GM19193 (cell line): ENCODE results near the gene IL10.

Experiments
- POLR2A ChIP-seq: IDR thresholded peaks from 4 replicates; pipeline ENCODE4 v1.6.1; 2011; ENCODE audit not compliant: insufficient read depth, insufficient read length; ENCODE audit errors: extremely low read depth

IL10 gene

GRCh38 chr1:206734499-206735142 lies 37.7 kb downstream of the IL10 start:
- no peak for TF ChIP-seq POLR2A

DNA sequence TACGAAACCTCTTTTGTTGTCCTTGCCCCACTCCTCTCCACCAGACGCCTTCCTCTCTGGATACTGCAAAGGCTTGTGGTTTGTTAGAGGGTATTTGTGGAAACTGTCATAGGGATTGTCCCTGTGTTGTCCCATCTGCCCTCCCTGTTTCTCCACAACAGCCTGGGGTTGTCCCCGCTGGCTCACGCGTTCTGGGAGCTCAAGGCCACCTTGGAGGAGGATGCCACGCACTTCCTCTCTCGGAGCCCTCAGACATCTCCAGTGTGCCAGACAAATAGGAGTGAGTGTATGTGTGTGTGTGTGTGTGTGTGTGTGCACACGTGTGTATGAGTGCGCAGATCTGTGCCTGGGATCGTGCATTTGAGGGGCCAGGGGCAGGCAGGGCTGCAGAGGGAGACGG lies 39.3 kb downstream of the IL10 start:
- TF ChIP-seq POLR2A = no peak

DNA sequence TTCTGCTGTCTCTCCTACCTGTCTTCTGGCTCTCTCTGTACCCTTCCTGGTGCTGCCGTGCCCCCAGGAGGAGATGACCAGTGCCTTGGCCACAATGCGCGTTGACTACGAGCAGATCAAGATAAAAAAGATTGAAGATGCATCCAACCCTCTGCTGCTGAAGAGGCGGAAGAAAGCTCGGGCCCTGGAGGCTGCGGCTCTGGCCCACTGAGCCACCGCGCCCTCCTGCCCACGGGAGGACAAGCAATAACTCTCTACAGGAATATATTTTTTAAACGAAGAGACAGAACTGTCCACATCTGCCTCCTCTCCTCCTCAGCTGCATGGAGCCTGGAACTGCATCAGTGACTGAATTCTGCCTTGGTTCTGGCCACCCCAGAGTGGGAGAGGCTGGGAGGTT lies 39.8 kb downstream of the IL10 start:
- no peak for TF ChIP-seq POLR2A

GRCh38 chr1:206729507-206729906 lies 42.8 kb downstream of the IL10 start:
- TF ChIP-seq POLR2A = no peak

DNA sequence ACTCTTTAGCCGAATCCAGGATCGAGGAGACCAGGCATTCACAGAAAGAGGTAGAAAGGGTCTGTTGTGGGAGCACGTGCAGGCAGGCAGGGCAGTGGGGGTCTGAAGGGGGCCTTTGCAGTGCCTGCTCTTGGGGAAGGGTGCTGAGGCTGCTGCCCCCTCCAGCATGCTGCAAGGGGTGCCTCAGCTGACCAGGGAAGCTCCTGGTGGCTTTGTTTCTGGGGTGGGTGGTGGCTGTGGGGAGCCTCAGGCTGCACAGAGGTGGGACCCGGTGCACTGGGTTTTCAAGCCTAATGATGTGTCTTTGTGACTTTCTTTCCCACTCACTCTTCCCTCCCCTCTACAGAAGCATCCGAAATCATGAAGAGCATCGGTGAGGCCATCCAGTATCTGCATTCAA lies 43.2 kb downstream of the IL10 start:
- no peak for TF ChIP-seq POLR2A

DNA sequence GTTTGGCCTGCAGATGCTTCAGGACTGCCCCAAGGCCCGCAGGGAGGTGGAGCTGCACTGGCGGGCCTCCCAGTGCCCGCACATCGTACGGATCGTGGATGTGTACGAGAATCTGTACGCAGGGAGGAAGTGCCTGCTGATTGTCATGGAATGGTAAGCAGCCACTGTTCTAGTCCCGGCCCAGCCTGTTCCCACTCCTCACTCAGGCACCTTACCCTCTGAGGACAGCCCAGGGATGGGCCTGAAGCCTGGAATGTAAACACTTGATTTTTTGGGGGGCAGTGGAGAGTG lies 43.7 kb downstream of the IL10 start:
- no peak for TF ChIP-seq POLR2A

- no peak for TF ChIP-seq POLR2A
Observed at GRCh38 chr1:206727981-206728696, 44.2 kb downstream of the IL10 start.

DNA sequence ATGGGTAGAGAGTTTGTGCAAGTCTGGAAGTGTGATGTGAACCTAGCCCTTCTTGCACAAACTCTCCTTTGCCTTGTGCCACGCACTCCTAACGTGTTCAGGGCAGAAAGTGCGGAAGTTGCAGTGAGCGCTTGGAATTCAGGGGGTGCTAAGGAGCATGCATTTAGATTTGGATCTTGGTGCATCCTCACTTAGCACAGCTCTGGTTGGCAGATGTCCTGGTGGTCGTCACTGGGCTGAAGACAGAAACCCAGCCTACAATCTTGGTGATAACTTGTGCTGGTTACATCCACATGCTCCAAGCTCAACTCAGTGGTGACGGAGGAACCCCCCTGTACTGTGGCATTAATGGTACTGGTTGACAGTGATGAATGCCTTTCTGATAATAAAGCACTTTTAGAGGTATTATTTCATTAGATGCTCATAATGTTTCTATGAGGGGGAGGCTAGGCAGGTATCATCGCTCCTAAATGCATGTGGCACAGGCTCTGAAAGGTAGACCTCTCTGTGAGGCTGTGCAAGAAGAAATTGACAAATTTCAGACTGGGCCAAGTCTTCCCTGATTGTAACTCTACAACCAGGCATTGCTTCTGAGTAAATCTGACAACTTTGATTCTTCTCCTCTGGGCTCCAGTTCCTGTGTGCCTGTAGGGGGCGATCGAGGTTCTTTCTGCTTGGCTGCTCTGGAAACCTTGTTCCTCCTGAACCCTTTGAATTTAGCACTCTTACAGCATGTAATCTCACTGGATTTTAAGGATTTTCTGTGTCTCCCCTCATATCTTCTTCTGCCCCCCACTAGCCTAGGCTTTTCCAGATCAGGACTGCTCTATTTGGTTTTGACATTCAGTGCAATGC lies 47.0 kb downstream of the IL10 start:
- TF ChIP-seq POLR2A = no peak

DNA sequence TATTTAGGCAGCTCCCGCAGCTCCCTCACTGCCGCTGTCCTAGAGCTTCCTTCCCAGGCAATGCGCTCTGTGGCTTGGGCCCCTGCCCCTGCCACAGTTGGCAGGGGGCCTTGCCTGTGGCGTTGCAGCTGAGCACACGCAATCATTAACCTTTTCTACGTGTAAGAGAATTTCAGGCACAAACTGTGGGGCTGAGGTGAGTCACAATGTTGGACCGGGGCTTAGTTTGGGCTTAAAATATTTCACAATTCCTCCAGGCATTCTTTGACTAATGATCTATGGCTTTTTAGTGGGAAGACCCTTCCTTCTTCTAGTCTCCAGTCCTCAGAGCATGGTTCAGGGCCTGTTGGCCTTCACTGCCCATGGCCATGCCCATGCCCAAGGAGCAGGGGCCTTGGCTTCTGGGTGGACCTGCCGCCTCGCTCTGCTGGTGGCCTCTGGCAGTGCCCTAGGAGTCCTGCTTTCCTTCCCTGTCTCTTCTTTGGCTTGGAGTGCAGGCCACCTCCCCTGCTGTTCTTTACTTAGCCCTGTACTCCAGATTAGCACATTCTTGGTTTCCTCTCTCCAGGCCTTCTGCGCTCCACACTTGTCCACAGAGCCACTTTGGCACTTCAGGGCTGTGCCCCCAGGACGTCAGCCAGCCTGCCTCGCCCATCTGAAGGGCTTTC lies 48.4 kb downstream of the IL10 start:
- TF ChIP-seq POLR2A = no peak

DNA sequence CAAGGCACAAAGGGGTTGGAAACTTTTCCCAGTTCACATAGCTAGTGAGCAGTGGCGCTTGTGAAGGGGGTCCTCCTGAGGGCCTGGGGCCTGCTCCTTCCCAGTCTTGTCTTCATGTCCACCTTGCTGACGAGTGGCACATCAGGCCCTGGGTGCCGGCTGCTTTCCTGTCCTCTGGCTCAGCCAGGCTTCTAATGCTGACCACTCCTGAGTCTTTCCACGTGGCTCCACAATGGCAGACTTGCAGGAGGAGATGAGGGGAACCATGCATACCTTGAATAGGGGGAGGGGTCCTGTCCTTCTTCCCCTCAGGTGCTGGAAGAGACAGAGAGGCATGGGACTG lies 48.9 kb downstream of the IL10 start:
- no peak for TF ChIP-seq POLR2A

GRCh38 chr1:206722751-206723461 lies 49.4 kb downstream of the IL10 start:
- no peak for TF ChIP-seq POLR2A

DNA sequence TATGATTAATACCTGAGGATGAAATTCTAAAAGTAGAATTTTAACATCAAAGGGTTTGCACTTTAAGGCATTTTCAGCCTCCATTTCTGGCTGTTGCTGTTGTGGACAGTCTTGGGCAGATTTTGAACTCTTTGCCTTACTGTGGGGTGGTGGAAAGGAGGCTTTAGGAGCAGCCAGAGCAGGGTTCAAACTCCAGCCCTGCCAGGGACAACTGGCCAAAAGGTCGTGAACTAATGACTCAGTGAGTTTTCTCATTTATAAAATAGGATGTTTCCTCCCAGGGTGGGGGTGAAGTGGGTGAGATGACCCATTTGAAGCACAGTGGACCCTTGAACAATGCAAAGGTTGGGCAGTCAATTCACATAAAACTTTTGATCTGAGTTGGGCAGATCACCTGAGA lies 50.8 kb downstream of the IL10 start:
- TF ChIP-seq POLR2A = no peak

GRCh38 chr1:206719169-206719839 lies 53.0 kb downstream of the IL10 start:
- TF ChIP-seq POLR2A = peak; percentile 28

DNA sequence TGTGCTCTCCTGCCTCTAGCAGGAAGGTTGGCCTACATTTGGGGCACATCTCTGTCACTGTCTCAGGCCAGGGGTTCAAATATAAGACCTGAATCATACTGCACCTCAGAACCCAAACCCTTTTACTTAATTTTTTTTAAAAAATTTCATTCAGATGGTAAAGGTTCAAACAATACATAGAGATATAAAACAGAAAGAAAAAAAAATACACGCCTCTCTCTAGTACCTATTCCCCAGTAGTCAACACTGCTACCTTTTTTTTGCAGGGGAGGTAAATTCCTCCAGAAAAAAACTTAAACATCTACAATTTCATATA lies 54.7 kb downstream of the IL10 start:
- no peak for TF ChIP-seq POLR2A
